ENCODE data around the gene MINAR2.

Gene MINAR2

DNA sequence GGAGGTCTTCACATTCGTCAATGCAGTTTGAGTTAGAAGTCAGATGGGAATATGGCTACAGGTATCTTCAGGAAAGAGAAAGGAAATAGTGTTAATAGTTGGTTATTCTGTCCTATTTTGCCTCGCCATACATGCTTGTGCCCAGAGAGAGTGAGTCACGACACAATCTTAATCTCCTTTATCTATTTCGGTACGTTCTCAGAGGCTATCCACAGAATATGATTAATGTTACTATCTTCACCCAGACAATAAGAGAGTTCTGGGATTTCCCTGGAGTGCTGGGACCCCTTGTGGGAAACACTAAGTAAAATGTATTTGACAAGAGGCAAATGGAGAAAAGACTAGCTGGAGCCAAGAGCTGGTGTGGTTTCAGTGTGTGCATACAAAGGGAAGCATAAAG is 25.5 kb downstream of the MINAR2 start:
- DNase-seq: no peak

- DNase-seq: no peak
Measured at GRCh38 chr5:129781594-129781993, 33.7 kb downstream of the MINAR2 start.

DNA sequence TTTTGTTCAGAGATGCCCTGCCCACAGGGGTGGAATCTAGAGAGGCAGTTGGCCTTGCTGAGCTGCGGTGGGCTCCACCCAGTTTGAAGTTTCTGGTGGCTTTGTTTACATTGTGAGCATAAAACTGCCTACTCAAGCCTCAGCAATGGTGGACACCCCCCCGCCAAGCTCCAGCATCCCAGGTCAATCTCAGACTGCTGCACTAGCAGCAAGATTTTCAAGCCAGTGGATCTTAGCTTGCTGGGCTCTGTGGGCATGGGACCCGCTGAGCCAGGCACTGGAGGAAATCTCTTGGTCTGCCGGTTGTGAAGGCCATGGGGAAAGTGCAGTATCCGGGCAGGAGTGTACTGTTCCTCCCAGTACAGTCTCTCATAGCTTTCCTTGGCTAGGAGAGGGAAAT is 55.5 kb downstream of the MINAR2 start:
- DNase-seq: no peak

DNA sequence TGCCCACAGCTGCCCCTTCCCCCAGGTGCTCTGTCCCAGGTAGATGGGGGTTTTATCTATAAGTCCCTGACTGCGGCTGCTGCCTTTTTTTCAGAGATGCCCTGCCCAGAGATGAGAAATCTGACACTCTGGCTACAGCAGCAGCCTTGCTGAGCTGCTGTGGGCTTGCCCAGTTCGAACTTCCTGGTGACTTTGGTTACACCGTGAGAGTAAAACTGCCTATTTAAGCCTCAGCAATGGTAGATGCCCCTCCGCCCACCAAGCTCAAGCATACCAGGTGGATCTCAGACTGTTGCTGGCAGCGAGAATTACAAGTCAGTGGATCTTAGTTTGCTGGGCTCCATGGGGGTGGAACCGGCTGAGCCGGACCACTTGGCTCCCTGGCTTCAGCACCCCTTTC is 56.8 kb downstream of the MINAR2 start:
- no peak for DNase-seq

DNA sequence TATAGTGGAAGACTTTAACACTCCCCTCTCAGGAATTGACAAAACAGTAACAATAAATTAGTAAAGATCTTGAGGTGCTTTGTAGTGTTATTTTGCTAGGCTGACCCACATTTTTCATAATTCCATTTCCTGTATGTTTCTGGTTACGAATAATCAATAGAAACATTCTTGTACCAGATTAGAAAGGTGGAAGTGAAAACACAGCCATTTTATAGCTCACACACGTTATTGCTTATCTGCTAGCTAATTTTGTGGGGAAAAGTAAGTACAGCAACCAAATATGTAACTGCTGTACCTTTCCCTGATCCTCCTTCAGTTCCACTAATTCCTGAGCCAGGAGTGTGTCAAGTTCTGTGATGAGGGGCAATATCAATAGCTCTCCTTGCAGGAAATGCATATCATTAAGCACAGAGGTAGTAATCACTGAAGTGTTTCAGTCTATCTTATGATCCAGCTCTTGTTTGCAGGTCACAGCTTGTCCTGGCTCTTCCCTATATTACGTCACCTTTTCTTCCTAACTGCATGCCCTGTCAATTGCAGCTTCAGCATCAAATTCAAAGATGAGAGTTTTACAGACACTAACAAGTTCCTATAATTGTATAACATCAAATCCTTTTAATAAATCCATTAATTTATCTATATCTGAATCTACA is 59.4 kb downstream of the MINAR2 start:
- no peak for DNase-seq

All from SW 1271 (cell line).